ENCODE data around the gene UBL4A.

DNA sequence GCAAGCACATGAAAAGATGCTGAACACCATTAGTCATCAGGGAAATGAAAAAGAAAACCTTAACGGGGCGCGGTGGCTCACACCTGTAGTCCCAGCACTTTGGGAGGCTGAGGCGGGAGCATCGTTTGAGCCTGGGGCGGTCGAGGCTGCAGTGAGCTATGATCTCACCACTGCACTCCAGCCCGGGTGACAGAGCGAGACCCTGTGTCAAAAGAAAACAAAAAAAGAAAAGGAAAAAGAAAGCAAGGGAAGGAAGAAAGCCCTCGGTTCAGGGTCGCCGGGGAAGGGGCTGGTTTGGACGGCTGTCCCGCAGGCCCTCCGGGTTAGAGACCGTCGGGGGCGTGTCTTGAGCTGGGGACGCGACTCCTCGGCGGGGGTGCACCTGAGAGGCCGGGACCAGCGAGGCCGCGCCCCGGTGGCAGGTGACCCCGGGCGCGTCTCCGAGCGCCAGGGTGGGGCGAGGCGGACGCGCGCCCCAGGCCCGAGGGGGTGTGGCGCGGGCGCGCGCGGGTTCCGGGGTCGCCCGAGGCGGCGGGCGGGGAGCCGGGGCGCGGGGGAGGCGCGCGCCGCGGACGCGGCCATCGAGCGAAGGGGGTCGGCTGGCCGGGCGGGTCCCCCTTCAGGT is 28.8 kb downstream of the UBL4A start:
- TF ChIP-seq, protein P1, sequence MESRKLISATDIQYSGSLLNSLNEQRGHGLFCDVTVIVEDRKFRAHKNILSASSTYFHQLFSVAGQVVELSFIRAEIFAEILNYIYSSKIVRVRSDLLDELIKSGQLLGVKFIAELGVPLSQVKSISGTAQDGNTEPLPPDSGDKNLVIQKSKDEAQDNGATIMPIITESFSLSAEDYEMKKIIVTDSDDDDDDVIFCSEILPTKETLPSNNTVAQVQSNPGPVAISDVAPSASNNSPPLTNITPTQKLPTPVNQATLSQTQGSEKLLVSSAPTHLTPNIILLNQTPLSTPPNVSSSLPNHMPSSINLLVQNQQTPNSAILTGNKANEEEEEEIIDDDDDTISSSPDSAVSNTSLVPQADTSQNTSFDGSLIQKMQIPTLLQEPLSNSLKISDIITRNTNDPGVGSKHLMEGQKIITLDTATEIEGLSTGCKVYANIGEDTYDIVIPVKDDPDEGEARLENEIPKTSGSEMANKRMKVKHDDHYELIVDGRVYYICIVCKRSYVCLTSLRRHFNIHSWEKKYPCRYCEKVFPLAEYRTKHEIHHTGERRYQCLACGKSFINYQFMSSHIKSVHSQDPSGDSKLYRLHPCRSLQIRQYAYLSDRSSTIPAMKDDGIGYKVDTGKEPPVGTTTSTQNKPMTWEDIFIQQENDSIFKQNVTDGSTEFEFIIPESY (IDR thresholded peaks at IDR 0.05; ENCODE audit: borderline replicate concordance, low read depth), result no peak
- no peak for TF ChIP-seq RXRA (IDR thresholded peaks at IDR 0.05; ENCODE audit: borderline replicate concordance, low read depth)
- TF ChIP-seq, protein P2, sequence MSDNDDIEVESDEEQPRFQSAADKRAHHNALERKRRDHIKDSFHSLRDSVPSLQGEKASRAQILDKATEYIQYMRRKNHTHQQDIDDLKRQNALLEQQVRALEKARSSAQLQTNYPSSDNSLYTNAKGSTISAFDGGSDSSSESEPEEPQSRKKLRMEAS (IDR thresholded peaks at IDR 0.05; ENCODE audit: low read depth), result no peak
- no peak for TF ChIP-seq FOXJ3 (CRISPR knock-in tag; IDR thresholded peaks at IDR 0.05)
- TF ChIP-seq CHD2 (IDR thresholded peaks at IDR 0.05; ENCODE audit: low read length, partially characterized antibody), result no peak
- TF ChIP-seq, protein P3, sequence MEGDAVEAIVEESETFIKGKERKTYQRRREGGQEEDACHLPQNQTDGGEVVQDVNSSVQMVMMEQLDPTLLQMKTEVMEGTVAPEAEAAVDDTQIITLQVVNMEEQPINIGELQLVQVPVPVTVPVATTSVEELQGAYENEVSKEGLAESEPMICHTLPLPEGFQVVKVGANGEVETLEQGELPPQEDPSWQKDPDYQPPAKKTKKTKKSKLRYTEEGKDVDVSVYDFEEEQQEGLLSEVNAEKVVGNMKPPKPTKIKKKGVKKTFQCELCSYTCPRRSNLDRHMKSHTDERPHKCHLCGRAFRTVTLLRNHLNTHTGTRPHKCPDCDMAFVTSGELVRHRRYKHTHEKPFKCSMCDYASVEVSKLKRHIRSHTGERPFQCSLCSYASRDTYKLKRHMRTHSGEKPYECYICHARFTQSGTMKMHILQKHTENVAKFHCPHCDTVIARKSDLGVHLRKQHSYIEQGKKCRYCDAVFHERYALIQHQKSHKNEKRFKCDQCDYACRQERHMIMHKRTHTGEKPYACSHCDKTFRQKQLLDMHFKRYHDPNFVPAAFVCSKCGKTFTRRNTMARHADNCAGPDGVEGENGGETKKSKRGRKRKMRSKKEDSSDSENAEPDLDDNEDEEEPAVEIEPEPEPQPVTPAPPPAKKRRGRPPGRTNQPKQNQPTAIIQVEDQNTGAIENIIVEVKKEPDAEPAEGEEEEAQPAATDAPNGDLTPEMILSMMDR (IDR thresholded peaks at IDR 0.05), result no peak
- TF ChIP-seq TEAD4 (IDR thresholded peaks at IDR 0.05; ENCODE audit: borderline replicate concordance, insufficient read depth), result no peak
- no peak for TF ChIP-seq RAD21 (IDR thresholded peaks at IDR 0.05; ENCODE audit: low read length)
- TF ChIP-seq EP300 (IDR thresholded peaks at IDR 0.05; ENCODE audit: borderline replicate concordance in 1 of 2, low read depth in 1 of 2, low read length in 1 of 2), result no peak
- no peak for TF ChIP-seq EZH2phosphoT487 (IDR thresholded peaks at IDR 0.05; ENCODE audit: borderline replicate concordance, low read depth)
- TF ChIP-seq, protein P4, sequence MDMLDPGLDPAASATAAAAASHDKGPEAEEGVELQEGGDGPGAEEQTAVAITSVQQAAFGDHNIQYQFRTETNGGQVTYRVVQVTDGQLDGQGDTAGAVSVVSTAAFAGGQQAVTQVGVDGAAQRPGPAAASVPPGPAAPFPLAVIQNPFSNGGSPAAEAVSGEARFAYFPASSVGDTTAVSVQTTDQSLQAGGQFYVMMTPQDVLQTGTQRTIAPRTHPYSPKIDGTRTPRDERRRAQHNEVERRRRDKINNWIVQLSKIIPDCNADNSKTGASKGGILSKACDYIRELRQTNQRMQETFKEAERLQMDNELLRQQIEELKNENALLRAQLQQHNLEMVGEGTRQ (IDR thresholded peaks at IDR 0.05; ENCODE audit: borderline replicate concordance, low read depth, low read length), result no peak
